ENCODE results near the gene IYD.
"Not testable (repeated sequence)": the region's sequence is repeated elsewhere in the genome, so short reads cannot be mapped to it uniquely, and the experiment has no call there.

The IYD gene

DNA sequence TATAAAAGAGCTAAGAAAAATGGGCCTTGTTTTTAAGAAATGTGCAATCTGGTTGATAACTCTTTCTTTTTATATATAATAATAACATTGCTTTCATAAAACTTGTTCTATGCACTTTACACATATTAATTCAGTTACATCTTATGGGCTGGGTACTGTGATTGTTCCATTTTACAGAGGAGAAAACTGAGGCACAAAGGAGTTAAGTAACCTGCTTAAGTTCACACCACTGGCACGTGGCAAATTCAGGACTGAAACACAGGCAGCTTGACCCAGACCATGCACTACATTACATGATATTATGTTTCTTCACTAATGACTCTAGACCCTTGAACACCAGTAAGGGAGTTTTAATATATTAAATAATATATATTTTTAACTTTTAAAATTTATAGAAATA is 15.4 kb upstream of the IYD start:
- DNase-seq (ENCODE audit: insufficient read length) (no peak), FAIRE-seq (no peak)
- TF ChIP-seq POLR2AphosphoS5 (IDR thresholded peaks at IDR 0.05; ENCODE audit: low read depth, low read length) (no peak), TAF1 (IDR thresholded peaks at IDR 0.05; ENCODE audit: borderline replicate concordance, low read depth, low read length) (no peak), POLR2A (IDR thresholded peaks at IDR 0.05; ENCODE audit: low read depth, low read length) (no peak)

DNA sequence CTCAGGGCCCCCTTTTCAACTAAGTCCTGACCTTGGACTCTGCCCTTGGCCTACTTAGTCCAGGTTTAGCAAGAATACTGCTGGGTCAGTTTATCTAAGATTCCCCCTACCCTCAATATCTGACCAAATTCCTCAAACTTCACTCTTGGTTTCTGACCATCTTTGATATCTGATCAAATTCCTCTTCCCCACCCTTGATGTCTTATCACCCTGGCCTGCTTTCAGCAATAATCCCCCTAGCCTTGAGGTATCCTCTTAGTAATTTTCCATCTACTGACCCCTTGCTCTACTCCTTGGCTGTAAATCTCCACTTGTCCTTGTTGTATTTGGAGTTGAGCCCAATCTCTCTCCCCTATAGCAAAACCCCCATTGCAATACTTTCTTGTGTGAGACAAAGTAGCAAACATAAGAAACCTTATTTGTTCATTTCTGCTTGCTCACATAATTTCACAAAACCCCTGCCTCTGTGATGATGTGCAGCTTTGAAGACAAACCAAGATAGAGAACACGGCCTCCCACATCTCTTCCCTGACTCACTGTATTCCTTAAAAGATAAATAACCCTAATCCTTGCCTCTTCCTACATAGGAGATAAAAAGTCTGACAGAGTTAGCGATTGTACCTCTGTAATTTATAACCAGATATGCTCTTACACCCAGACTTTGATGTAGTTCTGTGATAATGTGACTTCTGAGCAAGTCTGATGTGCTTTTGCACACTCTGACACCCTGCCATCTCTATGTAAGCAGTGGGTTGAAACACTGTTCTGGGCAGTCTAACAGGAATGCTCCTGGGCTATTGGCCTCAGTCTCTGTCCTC is 13.8 kb upstream of the IYD start:
- FAIRE-seq (no peak), DNase-seq (ENCODE audit: insufficient read length) (no peak)
- TF ChIP-seq TAF1 (IDR thresholded peaks at IDR 0.05; ENCODE audit: borderline replicate concordance, low read depth, low read length) (no peak), POLR2AphosphoS5 (IDR thresholded peaks at IDR 0.05; ENCODE audit: low read depth, low read length) (no peak), POLR2A (IDR thresholded peaks at IDR 0.05; ENCODE audit: low read depth, low read length) (no peak)

DNA sequence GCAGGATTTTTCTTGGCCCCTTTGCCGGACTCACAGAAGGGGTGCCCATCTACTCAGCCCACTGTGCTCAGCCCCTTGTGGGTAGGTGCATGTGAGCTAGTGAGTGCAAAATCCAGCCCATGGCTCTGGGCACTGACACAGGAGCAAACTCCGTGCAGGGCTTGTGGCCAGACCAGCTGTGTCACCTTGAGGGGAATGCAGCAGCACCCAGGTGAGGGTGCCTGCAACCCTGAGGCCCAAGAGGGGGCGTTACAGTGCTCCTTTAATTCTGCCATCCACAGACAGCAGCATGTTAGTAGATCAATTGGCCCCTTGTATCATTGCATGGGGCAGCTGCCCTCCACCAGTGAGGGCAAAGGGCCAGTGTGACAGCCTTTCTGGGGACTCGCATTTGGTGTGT is 12.9 kb upstream of the IYD start:
- no peak for TF ChIP-seq TAF1 (IDR thresholded peaks at IDR 0.05; ENCODE audit: borderline replicate concordance, low read depth, low read length)
- no peak for TF ChIP-seq POLR2AphosphoS5 (IDR thresholded peaks at IDR 0.05; ENCODE audit: low read depth, low read length)
- TF ChIP-seq POLR2A (IDR thresholded peaks at IDR 0.05; ENCODE audit: low read depth, low read length) = no peak
- no peak for DNase-seq (ENCODE audit: insufficient read length)
- FAIRE-seq = no peak

DNA sequence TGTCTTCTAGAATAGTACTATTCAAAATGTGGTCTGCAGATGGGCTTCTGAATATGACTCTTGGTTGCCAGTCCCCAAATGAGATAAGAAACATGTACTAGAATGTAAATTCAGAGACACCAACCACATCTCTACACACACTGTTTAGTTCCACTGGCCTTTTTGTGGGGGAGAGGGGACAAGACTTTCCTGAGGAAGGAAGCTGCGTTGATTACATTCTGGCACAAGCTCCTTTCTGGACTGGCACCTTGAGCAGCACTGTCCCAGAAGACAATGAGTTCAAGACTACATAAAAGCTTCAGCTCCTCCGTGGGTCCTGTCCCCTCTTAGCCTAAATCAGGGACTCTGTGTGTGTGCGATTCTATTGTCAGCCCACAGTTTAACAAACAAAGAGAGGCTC is 6.9 kb upstream of the IYD start:
- DNase-seq (ENCODE audit: insufficient read length) = no peak
- no peak for FAIRE-seq
- TF ChIP-seq POLR2AphosphoS5 (IDR thresholded peaks at IDR 0.05; ENCODE audit: low read depth, low read length) = no peak
- no peak for TF ChIP-seq POLR2A (IDR thresholded peaks at IDR 0.05; ENCODE audit: low read depth, low read length)
- TF ChIP-seq TAF1 (IDR thresholded peaks at IDR 0.05; ENCODE audit: borderline replicate concordance, low read depth, low read length) = no peak

DNA sequence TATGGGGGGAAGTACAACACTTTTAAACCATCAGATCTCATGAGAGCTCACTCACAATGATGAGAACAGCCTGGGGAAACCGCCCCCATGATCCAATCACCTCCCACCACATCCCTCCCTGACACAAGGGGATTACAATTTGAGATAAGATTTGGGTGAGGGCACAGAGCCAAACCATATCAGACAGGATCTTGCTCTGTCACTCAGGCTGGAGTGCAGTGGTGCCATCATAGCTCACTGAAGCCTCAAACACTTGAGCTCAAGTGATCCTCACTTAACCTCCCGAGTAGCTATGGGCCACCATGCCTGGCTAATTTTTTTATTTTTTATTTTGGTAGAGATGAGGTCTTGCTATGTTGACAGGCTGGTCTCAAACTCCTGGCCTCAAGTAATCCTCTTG is 5.1 kb upstream of the IYD start:
- FAIRE-seq (no peak), DNase-seq (ENCODE audit: insufficient read length) (no peak)
- TF ChIP-seq POLR2A (IDR thresholded peaks at IDR 0.05; ENCODE audit: low read depth, low read length) = no peak
- no peak for TF ChIP-seq TAF1 (IDR thresholded peaks at IDR 0.05; ENCODE audit: borderline replicate concordance, low read depth, low read length)
- TF ChIP-seq POLR2AphosphoS5 (IDR thresholded peaks at IDR 0.05; ENCODE audit: low read depth, low read length) = no peak

DNA sequence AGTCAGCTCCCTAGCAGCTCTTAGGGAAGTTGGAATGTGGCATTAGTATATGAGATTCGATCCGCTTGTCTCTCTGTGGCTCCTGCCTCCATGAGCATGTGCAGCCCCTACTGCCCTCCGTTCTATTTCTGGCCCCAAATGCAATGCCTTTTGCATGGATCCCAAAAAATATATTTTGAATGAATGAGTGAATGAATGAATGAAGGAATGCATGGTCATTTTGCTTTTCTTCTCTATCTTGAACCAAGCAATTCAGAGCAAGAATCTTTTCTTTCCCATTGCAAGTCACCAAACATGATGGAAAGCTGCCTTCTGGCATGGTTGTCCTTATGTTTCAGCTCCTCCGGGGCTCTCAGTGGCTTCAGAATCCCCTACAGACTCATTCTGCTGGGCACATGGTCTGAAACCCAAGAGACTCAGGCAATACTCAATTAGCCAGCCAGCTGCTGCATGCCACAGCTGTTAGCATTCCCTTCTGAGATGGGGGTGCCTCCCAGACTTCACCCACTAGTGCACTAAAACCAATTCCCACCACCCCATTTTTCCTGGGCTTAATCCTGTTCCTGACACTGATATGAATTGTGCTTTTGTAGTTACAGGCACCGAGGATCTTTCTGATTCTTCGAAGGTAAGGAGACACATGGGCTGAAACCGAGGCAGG is 2.6 kb upstream of the IYD start:
- DNase-seq (ENCODE audit: insufficient read length) = no peak

DNA sequence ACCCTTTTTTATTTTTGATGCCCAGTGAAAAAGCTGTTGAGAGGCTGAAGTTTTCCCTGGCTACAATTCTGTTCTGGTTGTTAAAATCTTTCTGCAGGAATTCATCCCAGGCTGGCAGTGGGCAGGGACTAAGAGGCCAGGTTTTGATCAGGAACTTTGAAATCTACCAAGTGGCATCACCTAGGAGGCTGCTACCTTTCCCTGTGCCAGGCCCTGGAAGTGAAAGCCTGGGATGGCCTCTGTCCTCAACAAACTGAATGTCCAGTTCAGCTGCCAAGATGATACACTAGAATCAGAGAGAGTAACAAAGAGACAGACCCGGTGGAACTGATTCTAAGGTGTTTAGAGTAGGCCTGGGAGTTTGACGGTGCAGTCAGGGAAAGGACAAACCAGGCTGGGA is 596 bp downstream of the IYD start:
- no peak for DNase-seq (ENCODE audit: insufficient read length)
- TF ChIP-seq TAF1 (IDR thresholded peaks at IDR 0.05; ENCODE audit: borderline replicate concordance, low read depth, low read length) = no peak
- no peak for TF ChIP-seq POLR2AphosphoS5 (IDR thresholded peaks at IDR 0.05; ENCODE audit: low read depth, low read length)
- TF ChIP-seq POLR2A (IDR thresholded peaks at IDR 0.05; ENCODE audit: low read depth, low read length) = no peak
- no peak for FAIRE-seq

More for the DNA sequence above, 2.6 kb upstream of the IYD start:
- TF ChIP-seq TAF1 (IDR thresholded peaks at IDR 0.05; ENCODE audit: borderline replicate concordance, low read depth, low read length) (no peak), POLR2A (IDR thresholded peaks at IDR 0.05; ENCODE audit: low read depth, low read length) (no peak), POLR2AphosphoS5 (IDR thresholded peaks at IDR 0.05; ENCODE audit: low read depth, low read length) (no peak)
- FAIRE-seq = no peak

DNA sequence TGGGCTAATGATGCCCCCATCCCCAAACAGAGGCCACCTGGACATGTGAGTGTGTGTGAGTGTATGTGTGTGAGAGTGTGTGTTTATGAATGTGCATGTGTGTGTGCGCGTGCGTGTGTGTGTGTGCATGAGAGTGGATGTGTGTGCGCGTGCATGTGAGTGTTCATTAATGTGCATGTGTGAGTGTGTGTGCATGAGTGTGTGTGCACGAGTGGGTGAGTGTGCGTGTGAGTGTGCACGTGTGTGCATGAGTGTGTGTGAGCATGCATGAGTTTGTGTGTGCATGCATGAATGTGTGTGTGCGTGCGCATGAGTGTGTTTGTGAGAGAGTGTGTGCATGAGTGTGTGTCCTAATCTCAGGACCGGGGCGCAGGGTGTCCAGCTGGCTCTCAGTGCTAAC is 1.3 kb downstream of the IYD start:
- no peak for DNase-seq (ENCODE audit: insufficient read length)
- FAIRE-seq = no peak
- no peak for TF ChIP-seq POLR2AphosphoS5 (IDR thresholded peaks at IDR 0.05; ENCODE audit: low read depth, low read length)
- TF ChIP-seq POLR2A (IDR thresholded peaks at IDR 0.05; ENCODE audit: low read depth, low read length) = no peak
- TF ChIP-seq TAF1 (IDR thresholded peaks at IDR 0.05; ENCODE audit: borderline replicate concordance, low read depth, low read length) = no peak

DNA sequence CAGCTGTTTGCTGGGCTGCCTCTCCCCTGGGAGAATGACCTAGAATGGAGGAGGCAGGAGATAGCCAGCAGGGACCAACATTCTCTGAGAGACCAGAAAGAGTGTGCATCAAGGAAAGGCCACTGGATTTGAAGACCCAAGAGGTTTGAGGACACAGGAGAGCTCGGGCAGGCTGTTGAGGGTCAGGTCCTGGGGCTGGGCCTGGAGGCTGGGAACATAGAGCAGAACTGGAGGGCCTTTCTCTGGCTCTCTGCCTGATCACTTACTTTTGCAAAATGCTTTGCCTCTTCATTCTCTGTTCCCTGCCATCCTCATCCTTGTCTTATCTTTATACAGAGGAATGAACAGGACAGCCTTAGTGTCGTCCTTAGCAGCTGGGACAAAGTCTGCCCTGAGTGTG is 2.5 kb downstream of the IYD start:
- TF ChIP-seq POLR2AphosphoS5 (IDR thresholded peaks at IDR 0.05; ENCODE audit: low read depth, low read length) (no peak), TAF1 (IDR thresholded peaks at IDR 0.05; ENCODE audit: borderline replicate concordance, low read depth, low read length) (no peak), POLR2A (IDR thresholded peaks at IDR 0.05; ENCODE audit: low read depth, low read length) (no peak)
- FAIRE-seq = no peak
- no peak for DNase-seq (ENCODE audit: insufficient read length)

DNA sequence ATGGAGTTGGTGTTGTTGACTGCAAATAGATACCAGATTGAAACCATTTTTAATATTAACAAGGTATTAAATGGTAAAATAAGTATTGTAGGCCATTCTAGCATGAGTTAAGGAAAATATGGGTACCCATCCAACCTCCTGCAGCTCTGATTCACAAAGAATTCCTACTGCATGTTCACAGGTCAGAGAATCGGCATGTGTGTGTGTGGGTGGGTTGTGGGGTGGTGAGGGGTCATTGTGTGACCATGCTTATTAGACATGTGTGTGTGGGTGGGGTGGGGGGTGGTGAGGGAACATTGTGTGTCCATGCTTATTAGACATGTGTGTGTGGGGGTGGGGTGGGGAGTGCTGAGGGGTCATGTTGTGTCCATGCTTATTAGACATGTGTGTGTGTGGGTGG is 3.2 kb downstream of the IYD start:
- no peak for DNase-seq (ENCODE audit: insufficient read length)
- no peak for FAIRE-seq
- TF ChIP-seq POLR2AphosphoS5 (IDR thresholded peaks at IDR 0.05; ENCODE audit: low read depth, low read length) (no peak), TAF1 (IDR thresholded peaks at IDR 0.05; ENCODE audit: borderline replicate concordance, low read depth, low read length) (no peak), POLR2A (IDR thresholded peaks at IDR 0.05; ENCODE audit: low read depth, low read length) (no peak)

DNA sequence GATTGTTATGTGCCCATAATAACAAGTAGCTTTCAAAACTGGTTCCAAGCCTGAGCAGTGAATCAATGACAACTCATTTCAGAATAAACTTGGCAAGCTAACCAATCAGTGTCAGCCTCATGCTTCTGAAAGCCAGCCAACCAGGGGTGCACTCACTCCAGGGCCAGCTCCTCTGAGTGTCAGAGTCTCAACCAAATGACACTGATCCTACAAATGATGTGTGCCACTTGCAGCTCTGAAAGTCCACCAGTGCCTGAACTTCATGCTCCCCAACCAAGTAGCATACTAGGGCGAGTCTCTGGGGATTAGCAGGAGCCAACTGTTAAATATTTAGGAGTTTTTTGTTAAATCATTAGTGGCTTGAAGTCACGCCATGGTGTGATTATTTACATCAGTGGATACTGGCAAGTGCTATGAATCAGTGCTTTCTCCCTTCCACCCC is 4.5 kb downstream of the IYD start:
- FAIRE-seq = no peak
- TF ChIP-seq TAF1 (IDR thresholded peaks at IDR 0.05; ENCODE audit: borderline replicate concordance, low read depth, low read length) (no peak), POLR2AphosphoS5 (IDR thresholded peaks at IDR 0.05; ENCODE audit: low read depth, low read length) (no peak), POLR2A (IDR thresholded peaks at IDR 0.05; ENCODE audit: low read depth, low read length) (no peak)
- no peak for DNase-seq (ENCODE audit: insufficient read length)

DNA sequence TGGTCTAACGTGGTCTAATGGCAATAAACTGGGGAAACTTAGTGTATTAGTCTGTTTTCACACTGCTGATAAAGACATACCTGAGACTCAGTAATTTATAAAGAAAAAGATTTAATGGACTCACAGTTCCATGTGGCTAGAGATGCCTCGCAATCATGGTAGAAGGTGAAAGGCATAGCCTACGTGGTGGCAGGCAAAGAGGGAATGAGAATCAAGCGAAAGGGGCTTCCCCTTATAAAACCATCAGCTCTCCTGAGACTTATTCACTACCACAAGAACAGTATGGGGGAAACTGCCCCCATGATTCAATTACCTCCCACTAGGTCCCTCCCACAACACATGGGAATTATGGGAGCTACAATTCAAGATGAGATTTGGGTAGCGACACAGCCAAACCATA is 5.5 kb downstream of the IYD start:
- not testable (repeated sequence) for FAIRE-seq; DNase-seq (ENCODE audit: insufficient read length)

All from GM12892 (cell line).